GM12875 (cell line): ENCODE measurements around the gene TCEA3.

Source experiments
- H3K4me3 ChIP-seq: one replicate; pipeline ENCODE4 v1.5.1; 2011; ENCODE audit warnings: low read depth, low read length, control low read depth
- CTCF ChIP-seq: IDR thresholded peaks from 2 replicates; pipeline ENCODE4 v1.5.1; 2011; ENCODE audit warnings: low read depth, mild to moderate bottlenecking, control low read depth, inconsistent platforms, low read length, moderate library complexity, borderline replicate concordance; ENCODE audit not compliant: insufficient read depth

TCEA3 gene

GRCh38 chr1:23437355-23437664 is 12.8 kb upstream of the TCEA3 start:
- no peak for TF ChIP-seq CTCF
- no peak overlapping the region for H3K4me3 ChIP-seq

- TF ChIP-seq CTCF, result no peak
Observed at GRCh38 chr1:23436520-23437354, 12.2 kb upstream of the TCEA3 start.

GRCh38 chr1:23434260-23434775 is 9.8 kb upstream of the TCEA3 start:
- TF ChIP-seq CTCF, result no peak
- no peak overlapping the region for H3K4me3 ChIP-seq

More at GRCh38 chr1:23436520-23437354, 12.2 kb upstream of the TCEA3 start:
- H3K4me3 ChIP-seq, result no peak overlapping the region

GRCh38 chr1:23433122-23433521 is 8.6 kb upstream of the TCEA3 start:
- no peak for TF ChIP-seq CTCF
- H3K4me3 ChIP-seq, result no peak overlapping the region

- no peak for TF ChIP-seq CTCF
- H3K4me3 ChIP-seq, result no peak overlapping the region
Observed at GRCh38 chr1:23431431-23431830, 6.9 kb upstream of the TCEA3 start.

- no peak for TF ChIP-seq CTCF
Observed at GRCh38 chr1:23430803-23431202, 6.3 kb upstream of the TCEA3 start.

More at GRCh38 chr1:23430803-23431202, 6.3 kb upstream of the TCEA3 start:
- H3K4me3 ChIP-seq, result no peak overlapping the region
